A673 (cell line): ENCODE measurements around the gene RASSF1. TPM values are rescaled to one million over a fixed set of nuclear protein-coding genes. Genes with fewer than 3 reads are reported as not detected.
A peak's percentile ranks its signal among the peaks of the same experiment; 100 is the strongest.

Experiments used
- BruUV-seq: library from RNA; stranded (reverse); fragments of 400-500 nt; replicated peaks from 2 replicates; lab custom pipeline; 2021; lab: Mats Ljungman, UMichigan
- CTCF ChIA-PET: fragments of 300-600 bp; sonication (Branson Sonifier 250); formaldehyde crosslinking; loops from one replicate; lab custom pipeline; 2022; ENCODE audit warnings: antibody characterized with exemption; lab: Charles Lee
- POLR2A ChIA-PET: fragments of 300-600 bp; sonication (Branson Sonifier 250); formaldehyde crosslinking; loops from one replicate; lab custom pipeline; 2022; ENCODE audit warnings: antibody characterized with exemption; ENCODE audit not compliant: low non-redundant PET; lab: Charles Lee
- DNase-seq: peaks from one replicate; pipeline ENCODE4 v3.0.0-alpha.2; 2015; ENCODE audit warnings: low spot score
- H3K27ac ChIP-seq: fragments of 200-600 bp; sonication (generic); 2 replicates; pipeline ENCODE4 v1.5.1; 2016; ENCODE audit warnings: mixed run types, low read depth, mild to moderate bottlenecking, mixed read lengths, antibody characterized with exemption, low read length; ENCODE audit not compliant: poor library complexity, severe bottlenecking
- H3K27me3 ChIP-seq: fragments of 200-600 bp; sonication (generic); replicated peaks from 2 replicates; pipeline ENCODE4 v1.6.1; 2017; ENCODE audit warnings: mixed run types, low read depth, mild to moderate bottlenecking, mixed read lengths, antibody characterized with exemption, low read length; ENCODE audit not compliant: insufficient read depth, poor library complexity
- H3K36me3 ChIP-seq: fragments of 200-600 bp; sonication (generic); 2 replicates; pipeline ENCODE4 v1.6.1; 2016; ENCODE audit warnings: mixed run types, mild to moderate bottlenecking, mixed read lengths, antibody characterized with exemption, low read length; ENCODE audit not compliant: insufficient read depth, poor library complexity, severe bottlenecking
- H3K4me1 ChIP-seq: fragments of 200-600 bp; sonication (generic); 2 replicates; pipeline ENCODE4 v1.6.1; 2017; ENCODE audit warnings: mixed run types, mild to moderate bottlenecking, mixed read lengths, antibody characterized with exemption, low read length; ENCODE audit not compliant: insufficient read depth, poor library complexity, severe bottlenecking
- H3K4me3 ChIP-seq: fragments of 200-600 bp; sonication (generic); 2 replicates; pipeline ENCODE4 v1.5.1; 2016; ENCODE audit warnings: low read depth, mixed run types, mild to moderate bottlenecking, mixed read lengths, low read length; ENCODE audit not compliant: poor library complexity, severe bottlenecking
- H3K9me3 ChIP-seq: fragments of 200-600 bp; sonication (generic); 2 replicates; pipeline ENCODE4 v1.6.1; 2016; ENCODE audit warnings: mixed run types, low read depth, mild to moderate bottlenecking, mixed read lengths, antibody characterized with exemption, low read length; ENCODE audit not compliant: poor library complexity, severe bottlenecking
- EZH2 ChIP-seq: fragments of 200-600 bp; sonication (generic); IDR thresholded peaks from 2 replicates; pipeline ENCODE4 v1.6.1; 2017; ENCODE audit warnings: borderline replicate concordance, low read depth, mild to moderate bottlenecking, mixed read lengths, antibody characterized with exemption, low read length; ENCODE audit not compliant: poor library complexity, severe bottlenecking
- intact Hi-C: fragments of 100-400 bp; cut with micrococcal nuclease; formaldehyde crosslinking; loops from one replicate; pipeline ENCODE4 v1.10.0; 2022; ENCODE audit not compliant: unreplicated experiment
- total RNA-seq: library from RNA; stranded (reverse); gene quantifications from 2 replicates; pipeline ENCODE4 v1.2.3, GENCODE V29; 2021
- TF ChIP-seq, protein P1 (sequence below): fragments of 300-800, 200-600 bp; sonication (generic); conservative IDR thresholded peaks from 2 replicates; pipeline ENCODE4 v1.5.1; 2017; ENCODE audit warnings: low read depth, mild to moderate bottlenecking, antibody characterized with exemption, low read length, moderate library complexity, mixed read lengths

RASSF1 gene
- total RNA-seq, 1 experiment from 2014 or later: 14.4 TPM

DNA sequence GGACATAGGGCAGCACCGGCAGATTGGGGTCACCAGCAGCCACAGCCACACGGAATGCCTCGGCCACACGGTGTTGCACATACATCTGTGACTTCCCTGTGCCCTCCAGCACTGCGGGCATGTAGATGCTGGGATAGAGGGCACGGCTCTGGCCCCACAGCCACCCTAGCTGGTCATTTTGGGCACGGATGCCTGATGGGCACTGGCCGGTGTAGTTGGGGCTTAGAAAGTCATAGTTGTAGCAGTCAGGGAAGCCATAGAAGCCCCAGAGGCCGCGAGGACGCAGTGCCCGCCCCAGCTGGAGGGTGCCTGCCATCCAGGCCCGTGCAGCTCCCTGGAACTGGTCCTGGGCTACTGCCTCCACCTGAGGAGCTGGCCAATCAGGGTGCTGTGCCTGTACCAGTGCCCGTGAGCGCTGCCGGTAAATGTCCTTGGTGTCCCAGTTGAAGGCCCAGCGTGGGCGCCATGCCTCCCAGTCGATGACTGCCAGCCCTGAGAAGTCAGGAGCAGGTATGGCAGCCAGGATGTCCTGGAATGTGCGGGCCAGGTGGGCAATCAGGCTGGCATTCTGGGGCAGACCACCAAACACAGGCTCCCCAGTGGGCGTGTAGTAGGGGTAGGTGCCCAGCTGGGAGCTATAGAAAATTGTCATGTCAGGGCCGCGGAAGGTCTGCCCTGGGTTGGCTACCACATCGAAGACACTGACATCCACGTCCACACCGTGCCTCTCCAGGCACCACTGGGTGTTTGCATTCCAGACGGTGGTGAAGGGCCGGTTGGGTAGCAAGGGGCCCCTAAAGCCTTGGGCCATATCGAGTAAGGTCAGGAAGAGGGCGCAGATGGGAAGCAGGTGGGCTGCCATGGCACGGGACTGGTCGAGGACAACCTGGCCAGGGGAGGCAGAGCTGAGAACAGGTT lies 38.3 kb downstream of the RASSF1 start:
- BruUV-seq: no TSS peak
- CTCF ChIA-PET: no interaction called here

DNA sequence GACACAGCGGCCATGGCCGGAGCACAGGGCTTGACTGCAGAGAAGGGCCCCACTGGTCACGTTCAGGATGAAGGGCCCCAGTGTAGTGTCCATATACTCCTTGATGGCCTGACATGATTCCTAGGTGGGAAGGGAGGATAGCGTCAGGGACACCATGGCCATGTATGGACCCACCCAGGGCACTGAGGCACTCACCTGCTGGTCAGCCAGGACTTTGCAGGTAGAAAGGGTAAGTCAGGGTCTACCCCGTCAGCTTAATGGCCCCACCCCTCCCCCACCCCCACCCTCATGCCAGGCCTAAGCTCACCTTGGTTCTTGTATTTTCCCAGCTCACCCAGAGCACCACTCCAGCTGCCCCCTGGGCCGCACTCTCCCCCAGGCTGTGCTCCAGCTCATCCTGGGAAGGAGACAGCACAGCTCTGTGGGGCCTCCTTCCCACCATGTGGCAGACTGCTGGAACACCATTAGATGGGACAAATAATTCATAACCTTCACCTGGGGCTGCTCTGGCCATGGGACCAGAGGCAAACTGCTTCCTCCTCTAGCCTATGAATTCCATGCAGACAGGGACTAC lies 39.9 kb downstream of the RASSF1 start:
- DNase-seq: no peak
- POLR2A ChIA-PET: no interaction called here
- Histone ChIP-seq H3K36me3 (no peaks in the 10 kb centered on the region), H3K27ac (no peak overlapping the region), H3K4me1 (peaks cover 5% of the 10 kb centered on the region), H3K9me3 (no peaks in the 10 kb centered on the region), H3K4me3 (no peak overlapping the region), H3K27me3 (no peaks in the 10 kb centered on the region)
- CTCF ChIA-PET: no interaction called here
- intact Hi-C loops: no loop called here
- TF ChIP-seq, protein P1, sequence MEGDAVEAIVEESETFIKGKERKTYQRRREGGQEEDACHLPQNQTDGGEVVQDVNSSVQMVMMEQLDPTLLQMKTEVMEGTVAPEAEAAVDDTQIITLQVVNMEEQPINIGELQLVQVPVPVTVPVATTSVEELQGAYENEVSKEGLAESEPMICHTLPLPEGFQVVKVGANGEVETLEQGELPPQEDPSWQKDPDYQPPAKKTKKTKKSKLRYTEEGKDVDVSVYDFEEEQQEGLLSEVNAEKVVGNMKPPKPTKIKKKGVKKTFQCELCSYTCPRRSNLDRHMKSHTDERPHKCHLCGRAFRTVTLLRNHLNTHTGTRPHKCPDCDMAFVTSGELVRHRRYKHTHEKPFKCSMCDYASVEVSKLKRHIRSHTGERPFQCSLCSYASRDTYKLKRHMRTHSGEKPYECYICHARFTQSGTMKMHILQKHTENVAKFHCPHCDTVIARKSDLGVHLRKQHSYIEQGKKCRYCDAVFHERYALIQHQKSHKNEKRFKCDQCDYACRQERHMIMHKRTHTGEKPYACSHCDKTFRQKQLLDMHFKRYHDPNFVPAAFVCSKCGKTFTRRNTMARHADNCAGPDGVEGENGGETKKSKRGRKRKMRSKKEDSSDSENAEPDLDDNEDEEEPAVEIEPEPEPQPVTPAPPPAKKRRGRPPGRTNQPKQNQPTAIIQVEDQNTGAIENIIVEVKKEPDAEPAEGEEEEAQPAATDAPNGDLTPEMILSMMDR: no peak
- no peak for TF ChIP-seq EZH2
- no TSS peak for BruUV-seq

More for the DNA sequence above, 38.3 kb downstream of the RASSF1 start:
- Histone ChIP-seq H3K4me3 (no peak overlapping the region), H3K36me3 (no peaks in the 10 kb centered on the region), H3K27me3 (no peaks in the 10 kb centered on the region), H3K9me3 (no peaks in the 10 kb centered on the region), H3K4me1 (peaks cover 5% of the 10 kb centered on the region), H3K27ac (no peak overlapping the region)
- TF ChIP-seq, protein P1: no peak
- TF ChIP-seq EZH2: no peak
- intact Hi-C loops: no loop called here
- POLR2A ChIA-PET: no interaction called here
- no peak for DNase-seq

DNA sequence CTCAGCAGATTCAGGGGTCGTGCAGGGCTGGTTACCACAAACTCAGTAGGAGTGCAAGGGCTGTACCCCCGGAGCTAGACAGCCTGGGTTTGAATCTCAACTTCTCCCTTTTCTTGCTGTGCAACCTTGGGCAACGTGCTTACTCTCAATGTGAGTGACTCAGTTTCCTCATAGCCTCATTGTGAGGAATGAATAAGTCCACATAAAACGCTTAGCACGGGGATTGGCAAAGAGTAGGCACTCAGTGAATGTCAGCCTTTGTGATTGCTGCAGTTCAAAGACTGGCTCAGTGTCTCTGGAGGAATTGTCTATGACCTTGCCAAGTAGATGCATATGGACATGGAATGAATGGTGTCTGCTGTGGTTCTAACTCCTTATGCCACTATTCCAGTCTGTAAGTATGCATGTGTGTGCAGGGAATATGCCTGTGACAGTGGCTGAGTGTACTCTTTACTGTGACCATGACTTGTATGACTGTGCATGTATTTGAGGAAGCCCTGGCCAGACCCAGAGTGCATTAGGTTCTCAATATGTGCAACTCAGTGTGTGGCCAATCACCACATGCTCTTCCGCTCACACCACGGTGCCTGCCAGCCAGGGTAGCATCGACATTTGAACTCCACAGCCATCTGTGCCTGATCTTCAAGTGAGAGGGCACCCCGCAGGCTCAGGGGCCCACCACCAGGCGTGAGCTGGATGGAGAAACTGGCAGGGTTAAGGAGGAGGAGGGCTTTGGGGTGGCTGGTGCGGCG lies 40.5 kb downstream of the RASSF1 start:
- CTCF ChIA-PET: interaction anchor here (0.9 kb wide), 1 partner anchor 18 kb away, joined by 14 read pairs; no protein-coding TSS in a partner anchor
- peak overlapping the region; percentile 68 for H3K4me3 ChIP-seq
- DNase-seq: no peak
- intact Hi-C loops: no loop called here
- no peaks in the 10 kb centered on the region for H3K9me3 ChIP-seq
- peak overlapping the region; percentile 70 for H3K27ac ChIP-seq
- no peaks in the 10 kb centered on the region for H3K36me3 ChIP-seq
- POLR2A ChIA-PET: no interaction called here
- TF ChIP-seq, protein P1: no peak
- TF ChIP-seq EZH2: no peak
- H3K4me1 ChIP-seq: peaks cover 5% of the 10 kb centered on the region
- H3K27me3 ChIP-seq: no peaks in the 10 kb centered on the region
- BruUV-seq: no TSS peak
